ENCODE data around the gene DDC. TPM values are rescaled to one million over a fixed set of nuclear protein-coding genes. Genes with fewer than 3 reads are reported as not detected.
"Not testable (repeated sequence)": the region's sequence is repeated elsewhere in the genome, so short reads cannot be mapped to it uniquely, and the experiment has no call there.

The DDC gene
- total and polyA plus RNA-seq, 2 donors, result 0.29 to 2.0 TPM

DNA sequence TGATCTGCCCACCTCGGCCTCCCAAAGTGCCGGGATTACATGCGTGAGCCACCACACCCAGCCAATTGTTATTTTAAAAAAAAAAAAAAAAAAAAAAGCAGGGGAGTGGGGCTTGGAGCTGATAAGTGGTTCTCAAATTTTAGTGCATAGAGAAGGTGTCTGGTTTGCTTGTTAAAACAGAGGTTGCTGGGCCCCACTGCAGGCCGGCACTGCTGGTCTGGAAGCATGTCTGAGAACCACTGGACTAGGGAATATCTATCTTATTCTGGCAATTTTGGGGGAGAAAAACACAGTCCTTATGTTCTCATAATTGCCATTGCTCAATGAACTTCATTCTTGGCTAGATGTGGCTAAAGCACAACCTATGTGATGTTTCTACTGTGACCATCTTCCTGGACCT is 96.0 kb downstream of the DDC start:
- H3K4me3 ChIP-seq (ENCODE audit: low read depth, low read length), result no peak overlapping the region
- WGBS, result 92% methylated on average over 4 of the region's 4 CpGs
- H3K4me1 ChIP-seq (ENCODE audit: insufficient read depth), result no peaks in the 10 kb centered on the region
- no peaks in the 10 kb centered on the region for H3K36me3 ChIP-seq (ENCODE audit: insufficient read depth)
- no peak for DNase-seq (ENCODE audit: extremely low spot score)
- no peak overlapping the region for H3K27ac ChIP-seq (ENCODE audit: low read depth)

- DNase-seq (ENCODE audit: extremely low spot score), result peak; percentile 23
- no peak overlapping the region for H3K27ac ChIP-seq (ENCODE audit: low read depth)
Measured at GRCh38 chr7:50467817-50468610, 97.2 kb downstream of the DDC start.

DNA sequence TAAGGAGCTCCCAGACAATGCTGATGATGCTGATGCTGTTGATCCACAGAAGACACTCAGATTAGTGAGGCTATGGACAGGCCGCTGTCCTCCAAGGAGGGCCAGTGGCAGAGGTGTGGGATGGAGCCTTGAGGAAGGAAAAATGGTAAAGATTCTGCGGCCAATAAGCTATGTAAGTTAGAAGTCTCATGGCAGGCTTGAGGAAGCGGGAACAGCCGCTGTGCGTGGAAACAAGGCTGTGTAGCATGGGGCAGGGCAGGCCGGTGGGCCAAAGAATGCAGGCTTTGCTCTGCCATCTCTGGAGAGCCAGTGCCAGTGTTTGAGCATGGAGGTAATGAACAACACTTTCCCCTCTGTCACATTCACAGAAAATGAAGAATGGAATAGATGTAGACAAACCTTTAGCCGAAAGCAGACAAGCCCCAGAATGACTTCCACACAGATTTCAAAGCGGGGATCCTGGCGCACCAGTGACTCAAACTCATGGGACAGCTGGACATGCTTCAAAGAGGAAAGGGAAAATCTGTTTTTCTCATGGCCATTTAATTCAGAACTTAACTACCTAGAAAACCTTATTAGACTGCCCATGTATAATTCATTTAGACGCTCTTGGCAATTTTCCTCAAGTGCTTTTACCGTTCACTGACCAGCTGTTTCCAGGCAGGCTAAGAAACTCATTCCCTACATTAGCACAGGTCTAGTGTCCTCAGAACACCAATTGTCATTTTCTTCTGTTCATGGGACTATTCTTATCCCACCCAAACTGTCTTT is 98.2 kb downstream of the DDC start:
- H3K4me3 ChIP-seq (ENCODE audit: low read depth, low read length), result no peak overlapping the region
- no peak overlapping the region for H3K27ac ChIP-seq (ENCODE audit: low read depth)
- no peak for DNase-seq (ENCODE audit: extremely low spot score)
- H3K4me1 ChIP-seq (ENCODE audit: insufficient read depth), result no peaks in the 10 kb centered on the region
- 96% methylated on average over 11 of the region's 11 CpGs for WGBS
- H3K36me3 ChIP-seq (ENCODE audit: insufficient read depth), result no peaks in the 10 kb centered on the region

More at GRCh38 chr7:50467817-50468610, 97.2 kb downstream of the DDC start:
- H3K4me1 ChIP-seq (ENCODE audit: insufficient read depth), result no peaks in the 10 kb centered on the region
- H3K36me3 ChIP-seq (ENCODE audit: insufficient read depth), result no peaks in the 10 kb centered on the region
- no peak overlapping the region for H3K4me3 ChIP-seq (ENCODE audit: low read depth, low read length)
- WGBS, result 12% methylated on average over 30 of the region's 30 CpGs

DNA sequence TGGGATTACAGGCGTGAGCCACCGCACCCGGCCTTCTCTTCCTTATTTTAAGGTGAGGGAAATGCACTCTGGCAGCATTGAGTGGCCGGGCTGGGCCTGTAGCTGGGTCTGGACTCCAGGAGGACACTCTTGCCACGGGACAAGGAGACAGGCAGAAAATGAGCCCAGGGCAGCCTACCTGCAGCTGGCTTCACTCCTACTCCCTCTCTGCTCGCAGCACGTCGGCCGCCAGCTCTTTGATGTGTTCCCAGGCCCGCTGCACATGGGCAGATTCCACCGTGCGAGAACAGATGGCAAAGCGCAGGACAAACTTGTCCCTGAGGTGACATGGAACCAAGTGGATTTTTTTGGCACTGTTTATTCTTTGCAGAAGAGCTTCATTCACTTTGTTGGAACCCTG is 102.2 kb downstream of the DDC start:
- 93% methylated on average over 13 of the region's 13 CpGs for WGBS
- Histone ChIP-seq H3K36me3 (ENCODE audit: insufficient read depth) (no peaks in the 10 kb centered on the region), H3K27ac (ENCODE audit: low read depth) (no peak overlapping the region), H3K4me3 (ENCODE audit: low read depth, low read length) (no peak overlapping the region), H3K4me1 (ENCODE audit: insufficient read depth) (no peaks in the 10 kb centered on the region)
- DNase-seq (ENCODE audit: extremely low spot score), result no peak

GRCh38 chr7:50462361-50462760 is 102.8 kb downstream of the DDC start:
- H3K4me3 ChIP-seq (ENCODE audit: low read depth, low read length), result no peak overlapping the region
- no peak overlapping the region for H3K27ac ChIP-seq (ENCODE audit: low read depth)
- 71% methylated on average over 4 of the region's 4 CpGs for WGBS
- DNase-seq (ENCODE audit: extremely low spot score), result no peak
- H3K4me1 ChIP-seq (ENCODE audit: insufficient read depth), result no peaks in the 10 kb centered on the region
- H3K36me3 ChIP-seq (ENCODE audit: insufficient read depth), result no peaks in the 10 kb centered on the region

GRCh38 chr7:50461695-50462094 is 103.5 kb downstream of the DDC start:
- Histone ChIP-seq H3K4me1 (ENCODE audit: insufficient read depth) (no peaks in the 10 kb centered on the region), H3K36me3 (ENCODE audit: insufficient read depth) (no peaks in the 10 kb centered on the region), H3K27ac (ENCODE audit: low read depth) (no peak overlapping the region), H3K4me3 (ENCODE audit: low read depth, low read length) (no peak overlapping the region)
- WGBS, result 96% methylated on average over 1 of the region's 1 CpG
- no peak for DNase-seq (ENCODE audit: extremely low spot score)

DNA sequence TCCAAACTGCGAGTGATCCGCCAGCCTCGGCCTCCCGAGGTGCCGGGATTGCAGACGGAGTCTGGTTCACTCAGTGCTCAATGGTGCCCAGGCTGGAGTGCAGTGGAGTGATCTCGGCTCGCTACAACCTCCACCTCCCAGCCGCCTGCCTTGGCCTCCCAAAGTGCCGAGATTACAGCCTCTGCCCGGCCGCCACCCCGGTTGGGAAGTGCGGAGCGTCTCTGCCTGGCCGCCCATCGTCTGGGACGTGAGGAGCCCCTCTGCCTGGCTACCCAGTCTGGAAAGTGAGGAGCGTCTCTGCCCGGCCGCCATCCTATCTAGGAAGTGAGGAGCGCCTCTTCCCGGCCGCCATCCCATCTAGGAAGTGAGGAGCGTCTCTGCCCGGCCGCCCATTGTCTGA is 106.0 kb downstream of the DDC start:
- H3K36me3 ChIP-seq (ENCODE audit: insufficient read depth); H3K4me3 ChIP-seq (ENCODE audit: low read depth, low read length); H3K4me1 ChIP-seq (ENCODE audit: insufficient read depth); H3K27ac ChIP-seq (ENCODE audit: low read depth); DNase-seq (ENCODE audit: extremely low spot score): not testable (repeated sequence)
- 97% methylated on average over 25 of the region's 27 CpGs for WGBS

DNA sequence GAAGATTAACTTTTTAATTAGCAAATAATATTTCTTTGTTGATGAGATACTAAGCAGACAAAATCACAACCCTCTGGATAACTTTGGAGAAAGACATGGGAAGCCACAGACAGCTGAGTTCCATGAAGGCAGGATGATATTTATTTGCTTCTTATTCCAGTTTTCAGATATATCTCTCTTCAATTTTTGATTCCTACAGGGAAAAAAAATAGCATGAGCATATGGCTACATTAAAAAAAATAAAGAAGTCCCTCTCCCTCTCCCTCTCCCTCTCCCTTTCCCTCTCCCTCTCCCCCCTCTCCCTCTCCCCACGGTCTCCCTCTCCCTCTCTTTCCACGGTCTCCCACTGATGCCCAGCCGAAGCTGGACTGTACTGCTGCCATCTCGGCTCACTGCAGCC is 106.6 kb downstream of the DDC start:
- H3K4me1 ChIP-seq (ENCODE audit: insufficient read depth); DNase-seq (ENCODE audit: extremely low spot score); H3K36me3 ChIP-seq (ENCODE audit: insufficient read depth); H3K4me3 ChIP-seq (ENCODE audit: low read depth, low read length); H3K27ac ChIP-seq (ENCODE audit: low read depth): not testable (repeated sequence)
- 86% methylated on average over 3 of the region's 4 CpGs for WGBS

DNA sequence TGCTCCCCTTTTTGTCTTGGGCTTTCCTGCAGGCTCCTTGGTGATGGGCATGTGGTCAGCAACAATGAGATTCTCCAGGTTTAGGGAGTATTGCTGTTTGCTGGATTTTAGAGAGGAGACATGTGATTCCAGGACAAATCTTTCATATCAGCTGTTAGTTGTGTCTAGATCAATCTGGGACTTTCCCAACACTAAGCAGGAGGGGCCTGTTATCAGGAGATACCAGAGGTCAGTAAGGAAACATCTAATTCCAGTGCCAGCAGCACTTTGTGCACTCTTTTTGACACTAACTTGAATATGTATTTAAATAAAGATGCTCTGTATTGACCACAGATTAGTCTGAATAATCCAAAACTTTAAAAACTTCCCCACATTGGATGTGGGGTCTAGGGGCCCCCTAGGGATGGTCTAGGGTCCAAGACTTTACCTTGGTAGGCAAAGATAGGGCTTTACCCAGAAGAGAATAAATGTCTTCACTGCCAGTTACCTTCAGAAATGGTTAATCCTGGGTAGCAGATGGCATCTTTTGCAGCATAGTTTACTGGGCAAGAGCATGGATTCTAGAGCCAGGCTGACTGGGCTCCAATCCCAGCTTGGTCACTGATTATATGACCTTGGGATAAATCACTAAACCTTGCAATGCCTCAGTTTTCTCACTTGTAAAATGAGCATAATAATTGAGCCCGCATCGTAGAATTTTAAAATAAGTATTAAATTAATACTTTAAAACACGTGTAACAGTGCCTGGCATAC is 108.7 kb downstream of the DDC start:
- Histone ChIP-seq H3K36me3 (ENCODE audit: insufficient read depth) (no peaks in the 10 kb centered on the region), H3K4me3 (ENCODE audit: low read depth, low read length) (no peak overlapping the region), H3K27ac (ENCODE audit: low read depth) (no peak overlapping the region), H3K4me1 (ENCODE audit: insufficient read depth) (no peaks in the 10 kb centered on the region)
- no peak for DNase-seq (ENCODE audit: extremely low spot score)
- WGBS, result 81% methylated on average over 3 of the region's 3 CpGs

DNA sequence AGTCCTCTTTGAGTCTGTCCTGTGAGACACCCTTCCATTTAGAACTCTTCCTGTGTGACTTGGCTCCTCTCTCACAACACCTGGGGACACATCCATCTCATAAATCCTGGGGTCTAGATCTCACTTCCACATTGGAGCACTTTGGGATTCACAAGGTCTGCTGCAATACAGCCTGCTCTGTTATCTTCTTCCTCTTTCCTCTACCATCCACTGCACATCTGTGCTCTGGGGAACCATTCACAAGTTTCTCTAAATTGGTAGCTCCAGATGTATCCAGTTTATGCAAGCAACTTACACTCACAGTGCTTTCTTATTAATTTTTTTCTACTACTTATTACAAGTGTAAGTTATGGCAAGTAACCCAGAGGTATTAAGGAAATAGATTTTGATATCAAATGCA is 109.5 kb downstream of the DDC start:
- no peak for DNase-seq (ENCODE audit: extremely low spot score)
- Histone ChIP-seq H3K4me3 (ENCODE audit: low read depth, low read length) (no peak overlapping the region), H3K36me3 (ENCODE audit: insufficient read depth) (no peaks in the 10 kb centered on the region), H3K27ac (ENCODE audit: low read depth) (no peak overlapping the region), H3K4me1 (ENCODE audit: insufficient read depth) (no peaks in the 10 kb centered on the region)

- H3K36me3 ChIP-seq (ENCODE audit: insufficient read depth), result no peaks in the 10 kb centered on the region
- no peak overlapping the region for H3K4me3 ChIP-seq (ENCODE audit: low read depth, low read length)
- DNase-seq (ENCODE audit: extremely low spot score), result no peak
- 75% methylated on average over 5 of the region's 5 CpGs for WGBS
- H3K27ac ChIP-seq (ENCODE audit: low read depth), result no peak overlapping the region
- no peaks in the 10 kb centered on the region for H3K4me1 ChIP-seq (ENCODE audit: insufficient read depth)
Measured at GRCh38 chr7:50454968-50455367, 110.2 kb downstream of the DDC start.

DNA sequence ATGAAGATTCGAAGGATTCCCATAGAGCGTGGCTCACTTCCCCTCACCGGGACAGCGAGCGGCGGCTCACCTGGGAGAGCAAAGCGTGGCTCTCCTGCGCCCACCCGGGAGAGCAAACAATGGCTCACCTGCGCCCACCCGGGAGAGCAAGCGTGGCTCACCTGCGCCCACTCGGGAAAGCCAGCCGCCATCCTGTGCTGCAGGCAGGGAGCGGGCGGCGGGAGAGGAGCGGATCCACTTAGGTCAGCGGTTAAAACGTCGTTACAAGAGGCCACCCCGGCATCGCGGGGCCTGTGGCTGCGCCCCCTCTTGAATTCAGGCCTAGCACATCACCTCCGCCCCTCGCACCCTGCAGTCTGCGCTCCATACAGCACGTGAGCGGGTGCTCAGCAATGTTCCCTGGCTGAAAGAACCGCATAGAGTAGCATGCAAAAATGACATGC is 114.6 kb downstream of the DDC start:
- WGBS, result 17% methylated on average over 32 of the region's 32 CpGs
- Histone ChIP-seq H3K4me3 (ENCODE audit: low read depth, low read length) (peak overlapping the region; percentile 63), H3K36me3 (ENCODE audit: insufficient read depth) (no peaks in the 10 kb centered on the region), H3K4me1 (ENCODE audit: insufficient read depth) (no peaks in the 10 kb centered on the region), H3K27ac (ENCODE audit: low read depth) (no peak overlapping the region)
- DNase-seq (ENCODE audit: extremely low spot score), result no peak

DNA sequence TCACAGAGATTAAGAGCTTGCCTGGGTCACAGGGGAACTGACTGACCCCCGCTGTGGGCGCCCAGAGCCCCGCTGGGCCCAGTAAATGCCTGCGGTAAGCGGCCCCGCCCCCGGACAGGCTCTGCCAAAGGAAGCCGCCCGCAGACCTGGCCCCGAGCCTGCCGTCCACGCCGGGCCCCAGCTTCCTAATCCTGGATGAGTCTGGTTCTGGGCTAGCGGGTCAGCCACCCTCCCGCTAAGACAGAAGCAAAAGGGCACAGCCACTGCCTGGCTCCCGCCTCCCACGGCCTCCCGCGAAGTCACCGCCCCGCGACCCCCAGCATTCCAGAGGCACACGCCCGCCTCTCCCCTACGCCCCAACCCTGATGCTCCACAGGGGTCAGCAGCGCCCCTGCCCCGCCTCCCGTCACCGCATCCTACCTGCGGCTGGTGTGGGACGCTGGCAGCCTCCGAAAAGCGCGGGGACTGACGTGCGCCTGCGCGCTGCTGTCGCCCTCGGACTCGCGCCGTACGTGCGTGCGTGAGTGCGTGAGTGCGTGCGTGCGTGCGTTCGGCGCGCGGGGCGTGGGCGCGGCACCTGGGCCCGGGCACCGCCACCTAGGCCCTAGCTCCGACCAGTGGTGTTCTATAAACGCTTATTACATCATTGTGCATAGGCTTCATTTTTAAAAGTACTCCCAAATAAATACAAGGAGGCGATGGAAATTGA is 115.2 kb downstream of the DDC start, which contains the start of gene FIGNL1:
Gene FIGNL1 (minus strand): TSS at position 470 of the 709 bp plus-strand sequence. CDS start 3,063 bp downstream, outside the sequence.
- Histone ChIP-seq H3K4me3 (ENCODE audit: low read depth, low read length) (peak within 1 kb of the TSS; percentile 63), H3K4me1 (ENCODE audit: insufficient read depth) (no peaks in the 10 kb centered on the region), H3K36me3 (ENCODE audit: insufficient read depth) (no peaks in the 10 kb centered on the region), H3K27ac (ENCODE audit: low read depth) (no peak within 1 kb of the TSS)
- WGBS, result under 1% methylated on average over 63 of the region's 63 CpGs
- peak; percentile 21 for DNase-seq (ENCODE audit: extremely low spot score)

Measured in urinary bladder (tissue), 4 donors.